C4-2B (cell line): ENCODE results near the gene IQGAP2.

Experiments used
- ZFX ChIP-seq: fragments of 450-650 bp; IDR thresholded peaks from 2 replicates; pipeline ENCODE4 v1.6.1; 2017
- TF ChIP-seq, protein P1 (sequence below): fragments of 450-650 bp; conservative IDR thresholded peaks from 2 replicates; pipeline ENCODE4 v1.5.1; 2017; ENCODE audit warnings: mild to moderate bottlenecking

- TF ChIP-seq, protein P1, sequence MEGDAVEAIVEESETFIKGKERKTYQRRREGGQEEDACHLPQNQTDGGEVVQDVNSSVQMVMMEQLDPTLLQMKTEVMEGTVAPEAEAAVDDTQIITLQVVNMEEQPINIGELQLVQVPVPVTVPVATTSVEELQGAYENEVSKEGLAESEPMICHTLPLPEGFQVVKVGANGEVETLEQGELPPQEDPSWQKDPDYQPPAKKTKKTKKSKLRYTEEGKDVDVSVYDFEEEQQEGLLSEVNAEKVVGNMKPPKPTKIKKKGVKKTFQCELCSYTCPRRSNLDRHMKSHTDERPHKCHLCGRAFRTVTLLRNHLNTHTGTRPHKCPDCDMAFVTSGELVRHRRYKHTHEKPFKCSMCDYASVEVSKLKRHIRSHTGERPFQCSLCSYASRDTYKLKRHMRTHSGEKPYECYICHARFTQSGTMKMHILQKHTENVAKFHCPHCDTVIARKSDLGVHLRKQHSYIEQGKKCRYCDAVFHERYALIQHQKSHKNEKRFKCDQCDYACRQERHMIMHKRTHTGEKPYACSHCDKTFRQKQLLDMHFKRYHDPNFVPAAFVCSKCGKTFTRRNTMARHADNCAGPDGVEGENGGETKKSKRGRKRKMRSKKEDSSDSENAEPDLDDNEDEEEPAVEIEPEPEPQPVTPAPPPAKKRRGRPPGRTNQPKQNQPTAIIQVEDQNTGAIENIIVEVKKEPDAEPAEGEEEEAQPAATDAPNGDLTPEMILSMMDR = no peak
- TF ChIP-seq ZFX = no peak
Observed at GRCh38 chr5:76517334-76517733, 114.2 kb downstream of the IQGAP2 start.
